NK-92 treated with Interleukin-12 subunit alpha and Interleukin-12 subunit beta, amount 100 ng/mL, for 24 hours (cell line): Measurements from ENCODE around the gene GPR65.

Source experiments
- DNase-seq: peaks from one replicate; lab custom pipeline; 2025; lab: John Stamatoyannopoulos, UW

Gene GPR65, protein sequence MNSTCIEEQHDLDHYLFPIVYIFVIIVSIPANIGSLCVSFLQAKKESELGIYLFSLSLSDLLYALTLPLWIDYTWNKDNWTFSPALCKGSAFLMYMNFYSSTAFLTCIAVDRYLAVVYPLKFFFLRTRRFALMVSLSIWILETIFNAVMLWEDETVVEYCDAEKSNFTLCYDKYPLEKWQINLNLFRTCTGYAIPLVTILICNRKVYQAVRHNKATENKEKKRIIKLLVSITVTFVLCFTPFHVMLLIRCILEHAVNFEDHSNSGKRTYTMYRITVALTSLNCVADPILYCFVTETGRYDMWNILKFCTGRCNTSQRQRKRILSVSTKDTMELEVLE

DNA sequence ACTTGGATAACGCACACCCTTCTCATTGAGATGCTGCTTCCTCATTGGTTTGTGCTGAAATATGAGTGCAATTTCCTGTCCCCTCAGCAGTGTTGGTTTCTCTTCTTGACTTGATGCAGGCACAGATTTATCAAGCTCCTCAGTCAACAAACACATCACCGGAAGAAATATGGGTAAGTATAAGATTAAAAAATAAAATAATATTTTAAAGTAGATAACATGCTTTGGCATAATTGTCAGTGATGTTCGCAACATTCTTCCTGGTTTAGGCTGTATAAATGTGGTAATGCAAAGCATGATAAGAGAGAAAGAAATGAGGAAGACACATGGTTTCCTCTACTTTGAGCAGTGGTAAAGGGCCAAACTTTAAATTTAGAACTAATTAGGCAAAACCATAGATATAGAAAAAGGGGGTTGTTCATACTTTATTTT lies at the start of gene GPR65:
Gene GPR65, plus strand, starts transcription at position 86 of the 432 bp plus-strand sequence. CDS start 5,713 bp downstream, outside the sequence.
- DNase-seq, result no peak

DNA sequence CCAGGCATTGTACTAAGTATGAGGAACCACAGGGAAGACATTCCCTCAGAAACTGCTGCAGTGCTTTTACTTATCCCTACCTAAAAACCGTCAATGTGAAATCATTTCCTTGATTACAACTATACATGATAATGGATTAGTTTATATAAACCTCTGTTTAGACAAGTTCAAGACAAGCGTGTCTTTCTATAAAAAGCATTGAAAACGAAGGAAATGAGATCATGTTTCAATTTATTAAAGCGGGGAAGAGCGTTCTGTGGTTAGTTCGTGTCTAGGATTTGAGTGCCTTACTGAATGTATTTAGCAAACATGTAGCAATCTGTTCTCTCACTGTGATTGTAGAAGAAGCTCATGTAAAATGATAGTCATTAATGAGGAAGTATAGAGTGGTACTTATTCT lies 49.4 kb upstream of the GPR65 start:
- no peak for DNase-seq

DNA sequence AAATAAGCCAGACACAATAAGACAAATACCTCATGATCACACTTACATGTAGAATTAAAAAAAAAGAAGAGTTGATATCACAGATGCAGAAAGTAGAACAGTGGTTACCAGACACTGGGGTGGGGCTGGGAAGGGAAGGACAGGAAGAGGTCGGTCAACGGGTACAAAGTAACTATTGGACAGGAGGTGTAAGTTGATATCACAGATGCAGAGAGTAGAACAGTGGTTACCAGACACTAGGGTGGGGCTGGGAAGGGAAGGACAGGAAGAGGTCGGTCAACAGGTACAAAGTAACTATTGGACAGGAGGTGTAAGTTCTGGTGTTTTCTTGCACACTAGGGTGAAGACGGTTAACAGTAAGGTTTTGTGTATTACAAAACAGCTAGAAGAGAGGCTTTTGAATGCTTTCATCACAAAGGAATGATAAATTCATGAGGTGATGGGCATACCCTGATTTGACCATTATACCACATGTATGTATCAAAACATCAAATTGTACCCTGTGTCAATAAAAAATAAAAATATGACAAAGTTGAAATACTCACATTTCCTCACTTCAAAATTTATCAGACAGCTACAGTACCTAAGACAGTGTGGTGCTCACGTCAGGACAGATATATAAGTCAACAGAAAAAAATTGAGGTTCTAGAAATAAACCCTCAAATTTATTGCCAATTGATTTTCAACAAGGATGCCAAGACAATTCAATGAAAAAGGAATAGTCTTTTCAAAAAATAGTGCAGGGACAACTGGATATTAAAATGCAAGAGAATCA lies 44.7 kb upstream of the GPR65 start:
- no peak for DNase-seq

DNA sequence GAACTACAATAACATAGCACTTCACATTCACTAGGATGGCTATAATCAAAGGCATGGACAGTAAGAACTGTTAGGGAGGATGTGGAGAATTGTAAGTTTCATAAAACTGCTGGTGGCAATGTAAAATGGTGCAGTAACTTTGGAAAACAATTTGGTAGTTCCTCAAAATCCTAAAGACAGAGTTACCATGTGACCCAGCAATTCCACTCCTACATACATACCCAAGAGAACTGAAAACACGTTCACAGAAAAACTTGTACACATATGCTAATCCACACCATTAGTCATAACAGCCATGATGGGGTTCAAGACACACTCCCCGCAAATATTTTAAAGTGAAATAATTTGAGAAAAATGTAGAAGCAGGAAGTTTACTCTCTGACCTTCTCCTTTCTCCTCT lies 43.7 kb upstream of the GPR65 start:
- no peak for DNase-seq

DNA sequence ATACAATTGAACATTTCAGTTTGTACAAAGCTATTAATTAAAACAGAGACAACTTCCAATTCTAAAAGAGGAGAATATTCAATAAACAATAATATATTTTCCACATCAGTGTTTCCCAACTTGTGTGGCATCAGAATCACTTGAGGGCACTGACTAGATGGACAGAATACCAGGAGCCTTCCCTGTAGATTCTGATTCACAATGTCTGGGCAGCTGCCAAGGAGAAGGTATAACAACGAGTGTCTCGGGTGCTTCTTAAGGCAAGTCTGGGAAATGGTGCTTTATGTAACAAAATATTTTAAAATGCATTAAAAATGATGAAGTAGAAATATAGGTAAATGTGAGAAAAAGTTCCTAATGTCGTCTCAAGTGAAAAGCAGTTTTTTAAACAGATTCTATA lies 38.1 kb upstream of the GPR65 start:
- no peak for DNase-seq

DNA sequence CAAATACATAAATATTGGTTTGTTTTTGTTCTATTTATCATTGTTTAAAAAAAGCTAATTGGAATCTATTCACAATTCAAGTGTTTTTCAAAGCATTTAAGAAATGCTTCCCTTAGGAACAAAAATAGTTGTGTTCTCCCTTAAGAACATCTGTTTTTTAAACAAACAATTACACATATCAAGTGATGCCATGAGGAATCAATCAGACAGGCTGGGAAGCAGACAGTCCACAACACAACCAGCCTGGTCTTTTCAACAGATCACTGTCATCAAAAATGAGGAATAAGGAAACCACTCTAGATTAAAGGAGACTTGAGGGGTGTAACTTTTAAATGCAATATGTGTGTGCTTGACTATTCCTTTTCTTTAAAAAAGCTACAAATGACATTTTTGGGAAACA lies 37.4 kb upstream of the GPR65 start:
- DNase-seq, result no peak

DNA sequence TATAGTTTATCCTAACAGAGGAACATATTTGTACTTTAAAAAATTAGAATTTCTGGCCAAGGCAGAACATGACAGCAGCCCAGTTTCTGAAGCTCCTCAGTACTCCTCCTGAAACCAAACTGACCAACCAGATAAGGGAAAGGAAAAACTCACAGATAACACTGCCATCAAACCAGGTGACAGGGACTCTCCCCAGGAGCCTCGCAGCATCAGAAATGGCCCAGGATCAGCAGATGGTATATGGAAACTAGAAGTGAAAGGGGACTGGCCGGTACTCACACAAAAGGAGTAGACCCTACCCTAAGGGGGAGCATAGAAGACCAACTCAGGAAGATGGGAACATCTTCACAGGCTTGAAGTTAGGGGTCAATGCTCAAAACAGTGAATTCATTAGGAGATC lies 33.9 kb upstream of the GPR65 start:
- no peak for DNase-seq

DNA sequence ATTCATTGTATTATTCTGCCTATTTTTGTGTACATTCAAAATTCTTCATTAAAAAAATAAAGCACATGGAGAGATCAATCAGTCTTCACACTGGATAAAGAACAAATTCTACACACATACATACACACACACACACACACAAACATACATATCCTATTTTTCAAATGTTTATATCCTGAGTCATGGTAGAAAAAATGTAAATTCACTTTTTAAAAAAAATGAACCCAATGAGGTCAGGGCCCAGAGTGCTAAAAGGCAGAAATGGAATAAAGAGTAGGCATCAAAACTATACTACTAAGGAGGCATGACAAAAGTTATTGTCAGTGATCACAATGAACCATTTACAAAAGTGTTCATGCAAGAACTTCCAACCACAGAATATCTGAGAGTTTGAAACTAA lies 29.3 kb upstream of the GPR65 start:
- DNase-seq, result no peak

DNA sequence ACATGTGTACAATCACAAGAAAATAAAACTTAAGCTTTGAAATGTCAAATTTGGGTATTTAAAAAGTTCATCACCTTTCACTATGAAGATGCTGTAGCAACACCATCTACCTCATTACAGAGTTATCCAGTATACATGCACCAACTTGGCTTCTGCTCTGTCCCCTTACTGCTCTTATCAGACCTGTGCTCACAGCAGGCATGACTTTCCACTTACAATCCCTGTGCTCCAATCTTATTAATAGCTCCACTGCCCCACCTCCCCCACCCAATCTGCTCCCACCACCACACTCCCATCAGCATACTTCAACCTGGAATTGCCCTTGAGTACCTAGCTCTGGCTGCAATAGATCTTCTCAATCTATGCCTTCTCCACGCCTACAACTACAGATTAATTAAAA lies 25.2 kb upstream of the GPR65 start:
- no peak for DNase-seq

DNA sequence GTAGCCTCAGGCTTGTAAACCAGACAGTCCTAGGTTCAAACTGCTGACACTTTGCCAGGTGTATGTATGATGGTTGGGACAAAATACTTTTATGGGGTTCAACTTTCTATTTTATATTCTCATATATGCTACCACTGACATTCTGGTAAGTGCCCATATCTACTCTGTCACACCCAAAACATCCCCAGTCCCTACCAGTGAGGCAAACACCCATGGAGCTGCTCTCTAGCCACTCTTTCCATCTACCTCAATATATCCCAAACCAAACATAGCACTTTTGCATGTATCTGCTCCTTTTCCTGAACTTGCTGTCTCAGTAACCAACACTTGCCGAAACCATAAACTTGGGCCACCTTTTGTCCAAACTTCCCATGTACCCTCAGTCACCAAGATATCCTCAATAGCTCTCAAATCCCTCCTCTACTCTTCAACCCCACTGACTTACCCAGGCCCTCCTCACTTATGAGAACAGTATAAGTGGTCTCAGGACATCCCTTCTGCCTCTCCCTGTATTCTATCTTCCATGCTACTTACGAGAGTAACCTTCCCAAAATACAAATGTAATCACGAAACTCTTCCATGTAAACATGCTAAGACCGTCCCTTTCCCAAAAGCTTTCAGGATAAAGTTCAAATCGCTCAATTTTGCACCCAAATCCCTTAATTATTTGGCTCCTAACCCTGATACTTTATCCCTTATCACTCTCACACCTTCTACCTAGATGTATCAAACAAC lies 15.5 kb upstream of the GPR65 start:
- no peak for DNase-seq

DNA sequence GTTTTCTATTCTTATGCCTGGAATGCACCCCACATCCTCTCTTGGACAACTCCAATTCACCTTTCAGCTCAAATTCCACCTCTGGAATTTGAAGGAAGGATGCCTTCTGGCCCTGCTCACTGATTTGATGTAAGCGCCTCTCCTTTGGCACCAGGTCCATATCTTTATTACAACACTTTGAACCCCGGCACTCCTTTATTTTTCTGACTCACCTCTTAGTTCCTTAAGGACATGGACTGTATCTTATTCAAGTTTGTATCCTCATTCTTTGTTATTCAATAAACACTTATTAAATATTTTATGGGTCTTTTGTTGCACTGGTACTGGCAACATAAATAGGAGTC lies 15.0 kb upstream of the GPR65 start:
- no peak for DNase-seq

DNA sequence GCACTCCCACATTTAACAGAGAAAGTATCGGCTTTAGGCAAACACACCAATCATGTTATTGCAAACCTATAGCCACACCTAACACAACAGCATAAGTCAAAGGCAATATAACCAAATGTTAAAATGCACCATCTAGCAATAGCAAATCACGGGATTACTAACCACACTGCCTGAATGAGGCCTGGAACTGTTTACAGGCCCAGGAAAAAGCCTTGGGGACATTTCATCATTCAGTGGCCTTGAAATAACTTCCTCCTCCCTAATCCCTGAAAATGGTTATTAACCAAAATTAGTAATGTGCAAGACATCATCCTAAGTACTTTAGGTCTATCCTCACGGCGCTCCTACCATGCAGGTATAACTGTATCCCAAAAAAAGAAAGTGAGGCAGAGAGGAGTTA lies 14.3 kb upstream of the GPR65 start:
- no peak for DNase-seq

DNA sequence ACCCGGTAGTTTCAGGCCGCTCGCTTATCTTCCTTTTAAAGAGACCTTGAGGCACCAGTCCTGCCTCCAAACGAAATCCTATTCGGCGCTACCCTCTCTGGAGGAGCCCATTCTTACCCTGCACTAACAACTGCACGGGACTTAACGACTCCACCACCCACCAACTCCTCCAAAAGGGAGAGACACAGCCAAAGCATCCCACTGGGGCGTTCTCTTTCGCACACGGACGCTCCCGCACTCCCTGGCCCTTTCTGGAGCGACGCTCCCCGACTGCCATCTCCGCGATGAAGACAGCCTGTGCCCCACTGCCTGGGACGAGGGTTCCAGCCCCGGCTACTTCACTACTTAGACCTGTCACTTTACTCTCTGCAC lies 12.6 kb upstream of the GPR65 start:
- DNase-seq, result no peak

DNA sequence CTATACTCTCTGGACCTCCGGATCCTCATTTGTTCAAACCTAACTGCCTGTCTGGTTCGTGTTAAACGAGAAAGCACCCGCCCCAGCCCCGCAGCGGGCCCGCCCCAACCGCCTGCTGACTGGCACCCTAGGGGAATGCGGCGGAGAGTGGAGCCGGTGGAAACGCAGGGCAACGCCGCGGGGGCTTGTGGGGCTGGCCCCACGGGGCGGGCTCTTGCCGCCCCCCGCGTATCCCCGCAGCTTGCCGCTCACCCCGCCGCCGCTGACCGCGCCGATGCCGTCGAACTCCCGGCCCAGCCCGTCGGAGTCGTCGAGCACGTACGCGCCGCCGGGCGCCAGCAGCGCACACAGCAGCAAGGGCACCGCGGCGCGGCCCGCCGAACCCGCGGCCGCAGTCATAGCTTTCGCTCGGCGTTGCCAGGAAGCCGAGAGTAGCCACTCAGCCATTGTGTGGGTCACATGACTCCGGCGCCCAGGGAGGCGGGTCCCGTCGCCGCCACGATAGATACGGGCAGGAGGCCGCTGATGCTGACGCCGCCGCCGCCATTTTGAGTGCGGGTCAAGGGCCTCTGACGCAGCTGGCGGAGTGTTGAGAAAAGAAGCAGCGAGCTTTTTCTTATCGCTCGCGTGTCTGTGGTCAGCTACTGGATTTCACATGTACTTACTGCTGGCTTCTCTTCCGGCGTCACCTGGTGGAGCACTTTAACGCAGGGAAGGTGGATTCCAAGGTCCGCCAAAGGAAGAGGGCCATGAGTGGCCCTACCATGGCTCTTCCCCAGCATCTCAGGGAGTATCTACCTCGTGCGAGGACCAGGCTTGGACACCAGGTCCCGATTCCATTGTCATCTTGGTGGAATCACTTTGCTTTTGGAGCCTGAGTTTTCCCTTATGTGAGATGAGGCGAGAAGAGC lies 12.0 kb upstream of the GPR65 start, which contains the start of gene GALC:
Gene GALC, minus strand, starts transcription at position 465 of the 911 bp plus-strand sequence. Its CDS starts 18 bp downstream, at position 447.
- peak; percentile 91 for DNase-seq

DNA sequence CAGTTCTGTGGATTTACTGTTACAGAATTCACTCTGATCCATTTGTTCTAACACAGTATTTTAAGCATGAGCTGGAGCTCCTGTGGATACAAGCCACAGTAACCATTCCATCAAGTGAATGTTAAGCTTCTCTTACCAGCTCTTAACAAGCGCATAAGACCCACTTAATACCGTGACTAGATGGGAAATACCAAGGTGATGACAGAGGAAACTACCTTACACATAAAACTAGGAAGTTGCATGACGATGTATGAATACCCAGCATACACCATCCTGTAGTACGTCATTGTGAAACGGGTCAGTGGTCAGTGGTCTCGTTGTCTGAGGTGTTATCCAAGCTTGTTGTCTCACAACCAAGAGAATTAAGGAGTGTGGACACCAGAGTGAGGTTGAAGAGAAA lies 10.0 kb upstream of the GPR65 start:
- no peak for DNase-seq

DNA sequence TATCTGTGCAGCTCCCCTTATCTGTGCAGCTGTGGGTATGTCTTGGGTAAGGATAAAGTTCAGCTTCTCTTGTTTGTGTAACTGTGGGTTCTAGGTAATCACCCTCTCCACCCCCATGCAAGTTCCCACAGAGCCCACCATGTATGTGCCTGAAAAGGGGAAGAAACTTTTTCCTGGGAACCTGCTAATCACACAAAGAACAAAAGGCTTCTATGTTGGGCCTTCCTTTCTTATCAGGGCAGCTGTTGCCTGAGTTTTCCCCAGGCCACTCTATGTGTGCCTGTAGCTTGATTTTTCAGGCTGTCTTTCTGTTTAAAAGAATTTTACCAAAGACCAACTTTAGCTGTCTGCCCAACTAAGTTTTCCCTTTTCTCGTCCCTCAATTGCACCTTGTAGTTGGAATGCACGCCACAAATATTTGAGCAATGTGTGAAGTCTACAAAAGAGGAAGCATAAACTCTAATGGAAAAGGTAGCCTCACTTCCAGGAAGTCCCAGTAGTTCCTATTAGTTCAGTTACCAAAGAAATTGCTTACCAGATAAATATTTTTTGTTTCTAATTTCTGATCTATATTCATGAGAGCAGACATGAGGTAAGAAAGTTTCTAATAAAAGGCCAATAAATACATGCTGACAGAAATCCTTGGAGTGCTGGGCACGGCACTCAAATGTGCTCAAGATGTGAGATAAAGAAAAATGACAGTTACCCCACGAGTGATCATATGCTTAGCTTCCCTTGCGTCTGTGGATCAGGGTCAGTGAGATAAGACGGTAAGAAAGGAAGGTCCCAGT lies 9.2 kb upstream of the GPR65 start:
- DNase-seq, result no peak

DNA sequence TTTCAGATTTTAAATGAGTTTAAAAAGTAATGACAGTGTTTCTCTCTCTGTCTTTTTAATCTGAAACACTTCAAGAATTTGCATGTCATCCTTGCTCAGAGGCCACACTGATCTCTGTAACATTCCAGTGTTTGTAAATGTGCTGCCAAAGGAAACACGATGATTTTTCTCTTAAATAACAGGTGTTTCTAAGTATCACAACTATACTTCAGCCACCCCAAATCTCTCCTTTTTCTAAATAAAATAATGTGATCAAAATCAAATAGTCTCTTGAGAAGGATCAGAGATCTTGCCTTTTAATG lies 8.7 kb upstream of the GPR65 start:
- no peak for DNase-seq

DNA sequence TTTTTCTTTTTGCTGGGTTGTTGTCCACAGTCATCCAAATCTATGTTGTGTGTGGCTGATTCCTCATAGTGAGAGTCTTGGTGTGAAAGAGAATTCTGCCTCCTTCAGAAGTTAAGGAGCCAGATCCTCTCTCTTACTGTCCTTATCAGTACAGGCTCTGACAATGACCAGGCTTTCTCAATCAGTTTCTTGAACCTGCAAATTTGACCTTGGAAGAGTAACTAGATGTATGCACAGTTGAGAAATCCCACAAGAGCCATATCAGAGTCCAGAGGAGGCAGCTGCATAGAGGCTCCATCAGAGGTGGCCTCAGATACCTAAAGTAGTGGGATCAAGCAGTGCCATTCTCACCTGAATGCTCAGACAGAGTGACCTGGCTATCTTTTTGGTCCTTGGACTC lies 6.5 kb upstream of the GPR65 start:
- DNase-seq, result no peak

DNA sequence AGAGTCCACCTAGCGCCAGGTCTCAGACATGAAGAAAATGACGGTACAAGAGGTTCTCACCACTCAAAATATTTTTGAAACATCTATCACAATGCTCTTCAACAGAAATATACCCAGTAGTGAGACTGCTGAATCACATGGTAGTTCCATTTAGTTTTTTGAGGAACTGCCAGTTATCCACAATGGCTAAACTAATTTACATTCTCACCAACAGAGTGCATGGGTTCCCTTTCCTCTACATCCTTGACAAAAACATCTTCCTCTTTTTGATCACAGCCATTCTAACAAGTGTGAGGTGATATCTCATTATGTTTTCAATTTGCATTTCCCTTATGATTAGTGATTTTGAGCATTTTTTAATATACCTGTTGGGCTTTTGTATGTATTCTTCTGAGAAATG lies 5.7 kb upstream of the GPR65 start:
- DNase-seq, result no peak

DNA sequence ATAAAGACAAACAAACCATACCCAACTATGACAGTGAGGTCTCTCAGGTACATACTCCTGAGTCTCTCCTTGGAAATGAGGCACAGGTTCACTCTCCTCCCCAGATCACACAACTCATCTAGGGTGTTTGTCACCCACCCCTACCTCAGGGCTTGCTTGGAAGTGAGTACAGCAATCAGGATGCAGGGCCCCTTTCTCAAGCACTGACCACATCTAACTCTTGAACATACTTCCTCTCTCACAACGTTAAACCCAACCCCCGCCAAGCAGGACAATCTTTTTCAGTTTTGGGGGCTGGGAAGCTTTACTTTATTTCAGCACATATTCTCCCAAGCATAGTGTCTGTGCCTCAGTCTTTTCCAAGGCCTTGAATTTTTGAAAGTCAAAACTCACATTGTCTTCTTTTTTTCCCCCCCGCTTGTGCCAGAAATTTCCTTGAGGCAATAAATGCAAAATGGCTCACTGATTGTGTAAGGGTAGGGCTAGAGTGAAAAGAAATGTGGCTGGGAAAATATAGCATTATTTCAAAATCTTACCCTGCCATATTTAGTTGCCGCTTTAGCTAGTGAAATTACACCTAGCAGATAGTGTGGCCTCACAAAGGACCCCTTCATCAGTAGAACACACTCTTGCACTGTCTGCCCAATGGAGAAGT lies 2.4 kb upstream of the GPR65 start:
- no peak for DNase-seq

DNA sequence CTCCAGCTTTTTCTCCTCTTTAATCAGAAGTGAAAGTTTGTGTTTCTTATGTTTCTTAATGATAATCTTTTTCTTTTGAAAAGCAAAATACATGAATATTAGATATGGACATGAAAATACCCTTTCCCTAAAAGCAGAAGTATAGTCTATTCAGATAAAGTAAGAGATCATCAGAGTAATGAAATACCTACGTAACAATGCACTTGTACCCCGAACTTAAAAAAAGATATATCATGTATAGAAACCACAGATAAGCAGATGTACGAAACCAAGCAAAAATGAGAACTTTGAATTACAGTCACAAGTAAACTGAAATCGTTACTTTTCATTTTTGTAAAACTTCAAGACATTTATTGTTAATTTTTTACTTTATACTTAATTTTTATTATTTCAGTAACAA lies 1.5 kb upstream of the GPR65 start:
- no peak for DNase-seq
